KBM-7 (cell line): ENCODE results near the gene LRRC18.

Experiments used
- DNase-seq: peaks from one replicate; pipeline ENCODE4 v3.0.0-alpha.2; 2015
- in situ Hi-C: fragments of 300-500 bp; cut with MboI; formaldehyde crosslinking; loops from 2 replicates; pipeline ENCODE4 v1.14.3; 2020; ENCODE audit warnings: low sequenced_read_pairs, low pct_unique_long_range_greater_than_20kb, mixed read lengths

The LRRC18 gene

DNA sequence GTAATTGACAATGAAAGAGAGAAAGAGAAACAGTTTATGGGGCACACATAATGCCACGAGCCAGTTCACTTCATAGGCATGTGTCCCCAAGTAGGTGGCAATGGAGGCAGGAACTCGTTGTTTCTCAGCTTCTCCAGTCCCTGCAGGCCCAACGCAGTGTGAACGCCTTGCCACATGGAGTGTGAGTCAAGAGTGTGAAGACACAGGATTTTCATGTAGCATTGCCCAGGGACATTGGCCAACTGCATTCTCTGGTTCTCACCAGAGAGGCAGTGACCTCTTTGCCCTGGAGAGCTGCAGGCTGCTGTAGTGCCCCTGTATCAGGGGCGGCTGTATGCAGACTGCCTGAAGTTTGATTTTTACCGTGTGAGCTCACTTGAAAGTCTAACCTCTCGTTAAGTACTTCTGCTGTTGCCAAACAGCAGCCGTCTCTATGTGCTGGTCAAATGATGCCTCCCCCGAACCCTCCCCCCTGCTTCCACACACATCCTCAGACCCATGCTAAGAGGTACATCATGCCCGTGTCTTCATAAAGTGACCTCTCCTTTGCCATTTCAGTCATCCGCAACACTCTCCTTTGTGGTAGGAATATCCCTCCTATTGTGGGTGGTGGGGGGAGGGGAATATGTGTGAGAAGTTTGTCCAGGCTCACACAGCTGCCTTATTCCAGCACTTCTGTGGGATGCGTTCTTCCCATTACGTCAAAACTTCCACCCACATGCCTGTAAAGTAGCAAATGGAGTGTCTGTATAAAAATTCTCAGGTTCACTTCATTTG, 12.7 kb downstream of the LRRC18 start:
- in situ Hi-C loops: no loop called here
- DNase-seq: no peak

DNA sequence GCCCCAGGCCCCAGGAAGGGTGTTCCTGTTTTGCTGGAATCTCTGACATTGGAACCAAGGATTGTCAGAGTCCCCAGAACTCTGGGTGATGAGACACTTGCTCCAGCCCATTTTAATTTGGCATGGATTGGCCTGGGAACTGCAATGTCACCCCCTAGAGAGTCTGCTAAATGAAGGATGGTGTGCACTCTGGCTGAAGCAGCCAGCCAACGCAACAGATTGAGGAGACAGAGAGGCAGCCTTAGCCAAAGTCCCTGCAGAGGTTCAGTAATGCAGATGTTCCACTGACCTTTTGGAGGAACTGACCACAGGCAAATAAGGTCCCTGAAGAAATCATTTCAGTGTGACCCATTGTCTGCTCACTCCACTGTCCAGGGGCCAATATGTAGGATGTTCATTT, 13.4 kb downstream of the LRRC18 start:
- in situ Hi-C loops: no loop called here
- DNase-seq: no peak

DNA sequence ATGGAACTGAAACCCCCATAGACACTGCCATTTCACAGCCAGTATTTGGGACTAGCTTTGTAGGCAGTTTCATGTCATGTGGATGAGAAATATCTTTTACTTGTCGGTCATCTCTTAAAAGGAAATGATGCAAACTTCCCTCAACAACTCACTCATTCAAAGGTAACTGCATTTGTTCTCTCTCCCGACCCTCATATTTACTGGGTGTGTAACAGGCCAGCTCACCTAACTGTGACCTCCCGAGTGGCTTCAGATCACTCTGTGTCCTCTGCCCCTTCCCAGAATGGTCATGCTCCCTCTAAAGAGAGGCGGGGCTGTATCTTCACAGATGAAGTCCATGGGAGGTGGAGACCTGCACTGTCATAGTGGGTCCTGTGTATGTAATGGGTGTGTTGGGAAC, 14.7 kb downstream of the LRRC18 start:
- in situ Hi-C loops: no loop called here
- DNase-seq: no peak

DNA sequence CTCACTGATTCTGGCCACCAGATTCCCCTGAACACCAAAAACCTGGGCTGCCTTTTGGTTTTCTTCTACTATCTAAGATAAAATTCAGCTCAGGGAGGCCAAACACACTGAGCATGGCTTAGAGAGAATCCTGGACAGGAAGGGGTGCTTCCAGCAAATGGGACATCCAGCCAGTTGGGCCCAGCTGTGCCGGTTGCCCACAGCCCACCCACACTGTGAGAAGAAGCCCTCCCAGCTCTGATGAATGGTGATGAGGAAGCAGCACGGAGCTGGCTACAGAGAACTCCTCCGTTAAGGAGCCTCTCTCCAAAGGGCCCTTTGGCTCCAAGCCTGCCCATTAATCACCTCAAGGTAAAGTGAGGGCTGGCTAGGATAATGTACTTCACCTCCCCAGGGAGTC, 15.9 kb downstream of the LRRC18 start:
- in situ Hi-C loops: no loop called here
- no peak for DNase-seq

DNA sequence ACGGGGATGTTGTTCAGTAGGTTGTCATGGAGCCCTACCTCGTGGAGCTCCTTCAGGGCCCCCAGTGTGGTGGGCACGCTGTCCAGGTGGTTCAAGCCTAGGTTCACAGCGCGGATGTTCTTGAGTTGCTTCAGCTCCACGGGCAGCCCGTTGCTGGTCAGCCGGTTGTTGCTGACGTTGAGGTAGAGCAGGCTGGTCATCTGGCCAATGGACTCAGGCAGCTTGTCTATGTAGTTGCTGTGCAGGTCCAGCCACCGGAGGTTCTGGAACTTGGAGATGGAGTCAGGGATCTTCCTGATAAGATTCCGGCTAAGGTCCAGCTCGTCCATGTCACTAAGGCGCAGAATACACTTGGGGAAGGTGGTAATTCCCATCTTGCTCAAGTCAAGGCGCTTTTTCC, 26.0 kb downstream of the LRRC18 start:
- DNase-seq: no peak
- in situ Hi-C loops: no loop called here

DNA sequence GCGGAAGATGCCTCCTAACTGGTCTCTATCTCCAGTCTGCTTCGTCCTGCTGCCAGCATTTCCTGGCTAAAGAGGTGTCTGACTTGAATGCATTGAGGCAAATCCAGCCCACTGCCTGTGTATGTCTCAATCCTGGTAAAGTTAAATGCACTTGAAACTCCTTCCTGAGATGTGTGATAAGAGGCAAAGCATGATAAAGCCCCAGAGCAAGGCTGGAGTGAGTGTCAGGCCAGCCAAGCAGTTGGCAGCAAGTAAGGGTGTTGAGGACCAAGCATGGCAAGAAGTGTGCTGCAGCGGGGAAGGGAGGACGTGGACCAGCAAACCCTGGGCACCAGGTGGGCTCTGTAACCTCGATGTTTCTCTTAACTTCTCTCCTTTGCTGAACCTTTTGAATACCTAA, 29.1 kb downstream of the LRRC18 start:
- in situ Hi-C loops: no loop called here
- no peak for DNase-seq

DNA sequence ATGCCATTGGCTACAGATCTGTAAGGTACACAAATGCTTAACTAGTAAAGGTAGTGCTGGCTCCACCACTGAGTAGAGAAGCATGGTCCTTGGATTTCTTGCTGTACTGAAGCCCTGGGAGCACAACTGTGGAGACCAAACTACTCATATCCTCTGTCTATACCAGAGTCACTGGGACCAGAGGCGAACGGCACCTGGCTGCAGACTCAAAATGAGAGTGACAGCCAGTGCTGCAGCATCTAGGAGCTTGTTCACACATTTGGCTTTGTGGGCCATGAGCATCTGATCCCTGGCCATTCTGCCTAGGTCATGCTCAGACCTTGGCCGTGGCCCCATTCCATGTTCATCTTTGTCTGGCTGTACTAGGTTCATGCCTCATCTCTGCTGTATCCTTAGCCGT, 31.9 kb downstream of the LRRC18 start:
- in situ Hi-C loops: no loop called here
- DNase-seq: no peak

DNA sequence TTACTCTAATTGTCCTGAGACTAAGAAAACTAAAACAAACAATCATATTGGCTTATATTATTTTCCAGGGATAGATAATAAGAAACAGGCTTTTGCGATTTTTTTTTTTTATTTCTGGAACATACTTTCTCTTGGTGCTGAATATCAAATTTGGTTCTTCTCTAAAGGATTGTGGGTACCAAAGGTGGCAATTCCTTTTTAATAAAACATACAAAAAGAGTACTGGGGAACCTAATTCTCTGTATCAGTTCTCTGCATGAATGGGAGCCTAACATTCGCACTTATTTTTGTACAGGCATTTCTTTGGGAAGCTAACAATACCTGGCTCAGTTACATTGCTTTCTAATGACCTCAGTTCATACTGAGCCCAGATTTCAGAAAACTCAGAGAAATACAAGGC, 32.8 kb downstream of the LRRC18 start:
- no peak for DNase-seq
- in situ Hi-C loops: no loop called here

DNA sequence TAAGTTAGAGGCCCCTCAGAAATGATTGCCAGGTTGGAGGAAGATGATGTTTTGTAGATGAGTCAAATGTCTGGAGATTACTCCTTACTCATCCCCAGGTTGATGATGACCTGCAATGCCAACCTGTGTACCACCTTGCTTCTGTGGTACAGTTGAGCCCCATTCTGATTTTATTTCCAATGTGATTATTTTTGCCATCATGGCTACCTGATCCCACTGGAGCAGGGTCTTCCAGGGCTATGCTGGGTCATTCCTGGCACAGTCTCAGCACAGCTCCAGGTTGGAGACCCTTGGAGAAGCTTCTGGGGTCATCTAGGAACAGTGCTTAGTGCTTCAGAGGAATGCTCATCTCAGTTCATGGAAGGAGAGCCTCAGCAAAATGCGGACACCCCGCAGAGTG, 34.3 kb downstream of the LRRC18 start:
- DNase-seq: no peak
- in situ Hi-C loops: no loop called here

DNA sequence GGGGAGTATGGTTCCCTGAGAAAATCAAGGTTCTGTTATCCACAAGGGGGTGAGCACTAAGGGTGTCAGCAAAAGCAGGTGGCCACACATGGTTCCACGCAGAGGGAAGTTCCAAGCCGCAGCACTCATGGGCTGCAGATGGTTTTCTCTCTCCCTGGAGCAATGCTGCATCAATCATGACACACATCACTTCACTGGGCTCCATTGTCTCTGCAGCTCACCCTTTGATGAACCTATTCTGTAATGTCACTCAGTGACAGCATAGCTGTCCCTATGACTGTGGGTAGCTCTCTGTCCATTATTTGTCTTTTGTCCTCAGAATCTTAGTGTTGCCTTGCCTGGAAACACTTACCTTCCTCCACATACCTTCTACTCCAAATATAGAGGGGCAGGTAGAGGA, 34.8 kb downstream of the LRRC18 start:
- in situ Hi-C loops: no loop called here
- no peak for DNase-seq

DNA sequence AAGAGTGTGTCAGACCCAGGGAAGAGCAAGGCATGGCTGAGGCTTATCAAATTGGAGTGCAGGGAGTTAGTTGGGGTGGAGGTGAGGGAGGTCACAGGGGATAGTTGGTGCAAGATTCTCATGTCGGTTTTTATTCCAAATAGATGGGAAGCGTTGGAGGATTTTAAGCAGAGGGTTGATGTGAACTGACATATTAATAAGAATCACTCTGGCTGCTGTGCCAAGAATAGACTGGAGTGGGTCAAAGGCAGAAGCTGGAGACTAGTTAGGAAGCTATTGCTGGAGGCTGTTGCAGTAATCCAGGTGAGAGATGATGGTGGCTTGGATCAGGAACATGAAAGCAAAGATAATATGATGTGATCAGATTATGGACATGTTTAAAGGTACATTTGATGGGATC, 36.5 kb downstream of the LRRC18 start:
- in situ Hi-C loops: no loop called here
- no peak for DNase-seq

DNA sequence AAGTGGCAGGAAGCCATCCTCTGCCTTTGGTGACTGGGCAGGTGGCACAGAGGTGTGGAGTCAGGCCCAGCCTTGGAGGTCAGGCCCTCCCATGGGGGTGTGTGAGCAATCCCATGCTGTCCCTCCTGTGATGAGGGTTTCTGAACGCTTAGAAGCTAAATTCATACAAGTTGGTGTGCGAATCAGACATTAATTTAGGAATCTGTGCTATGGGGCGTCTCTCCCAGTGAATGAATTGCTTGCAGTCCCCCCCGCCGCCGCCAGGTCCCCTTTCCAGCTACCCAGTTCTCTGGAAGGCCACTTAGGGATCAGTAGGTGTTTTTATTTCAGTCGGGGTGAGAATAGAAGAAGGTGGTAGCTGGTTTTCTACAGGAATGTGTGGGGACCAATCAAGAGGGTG, 37.5 kb downstream of the LRRC18 start:
- in situ Hi-C loops: no loop called here
- DNase-seq: no peak

DNA sequence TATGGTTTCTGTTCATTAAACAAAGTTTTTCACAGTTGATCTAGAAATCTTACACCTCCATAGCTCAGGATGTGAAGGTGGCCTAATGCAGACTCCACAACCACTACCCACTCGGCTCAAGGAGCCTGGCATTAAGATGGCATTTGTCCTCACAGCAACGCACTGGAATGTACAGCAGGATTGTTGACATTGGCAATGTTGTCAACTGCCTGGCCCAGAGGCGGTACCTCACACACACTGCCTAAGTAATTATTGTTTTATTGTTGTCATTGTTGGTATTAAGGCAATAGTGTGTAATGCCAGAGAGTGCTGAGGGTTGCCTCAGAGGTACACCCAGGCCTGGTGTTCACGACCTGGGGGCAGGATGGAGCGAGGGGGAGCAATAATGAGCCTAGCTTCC, 38.3 kb downstream of the LRRC18 start:
- in situ Hi-C loops: no loop called here
- no peak for DNase-seq

DNA sequence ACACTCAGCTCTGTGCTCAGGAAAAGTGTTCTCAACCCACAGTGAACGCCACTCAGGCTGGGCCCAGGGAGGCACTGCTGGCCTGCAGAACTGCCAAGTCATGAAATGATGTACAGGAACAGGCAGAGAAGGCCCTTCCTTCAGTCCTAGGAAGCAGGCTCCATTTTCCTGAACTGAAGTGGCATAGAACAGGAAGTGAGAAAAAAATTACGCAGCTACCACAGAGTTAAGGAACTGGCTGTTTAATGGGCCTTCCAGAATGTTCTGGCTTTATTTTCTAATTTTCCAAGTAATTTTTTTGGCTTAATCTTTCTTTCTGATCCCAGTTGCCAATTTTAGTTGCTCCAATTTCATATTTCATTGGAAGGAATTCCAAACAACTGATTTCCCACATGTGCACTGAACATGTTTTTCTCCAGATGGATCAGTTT, 39.3 kb downstream of the LRRC18 start:
- no peak for DNase-seq
- in situ Hi-C loops: no loop called here

DNA sequence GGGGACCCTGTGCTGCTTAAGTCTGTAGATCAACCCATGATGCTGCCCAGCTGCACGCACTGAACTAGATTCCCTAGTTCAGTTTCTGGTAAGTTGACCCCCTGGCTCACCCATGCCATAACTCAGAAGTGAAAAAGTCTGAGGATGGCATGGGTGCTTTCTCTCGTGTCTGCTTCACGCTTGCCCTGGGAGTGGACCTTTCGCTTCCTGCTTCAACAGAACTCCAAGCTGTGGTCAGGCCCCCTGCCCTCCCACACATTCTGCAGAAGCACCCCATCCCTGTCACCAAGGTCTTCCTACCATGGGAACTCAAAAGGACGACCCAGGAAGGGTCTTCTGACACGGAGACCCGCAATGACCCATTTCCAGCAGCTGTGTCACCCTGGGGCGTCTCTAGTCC, 39.9 kb downstream of the LRRC18 start:
- in situ Hi-C loops: no loop called here
- no peak for DNase-seq

DNA sequence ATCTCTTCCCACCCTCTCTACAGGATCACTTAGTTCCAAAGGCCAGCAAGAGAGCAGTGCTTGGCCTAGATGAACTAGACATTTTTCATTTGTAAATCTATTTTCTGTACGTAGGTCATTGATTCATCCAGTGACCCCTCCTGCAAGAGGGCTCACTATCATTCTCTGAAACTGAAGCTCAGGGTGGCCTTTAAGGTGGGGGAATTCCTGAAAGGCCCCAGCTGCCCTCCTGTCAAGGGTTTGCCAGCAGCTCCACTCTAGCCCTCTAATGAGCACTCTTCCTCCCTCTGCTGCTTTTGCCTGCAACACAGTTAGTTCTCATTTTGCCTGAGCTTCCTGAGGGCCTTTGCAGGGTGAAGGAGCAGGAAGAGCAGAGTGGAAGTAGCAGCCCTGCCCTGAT, 41.2 kb downstream of the LRRC18 start:
- no peak for DNase-seq
- in situ Hi-C loops: no loop called here

DNA sequence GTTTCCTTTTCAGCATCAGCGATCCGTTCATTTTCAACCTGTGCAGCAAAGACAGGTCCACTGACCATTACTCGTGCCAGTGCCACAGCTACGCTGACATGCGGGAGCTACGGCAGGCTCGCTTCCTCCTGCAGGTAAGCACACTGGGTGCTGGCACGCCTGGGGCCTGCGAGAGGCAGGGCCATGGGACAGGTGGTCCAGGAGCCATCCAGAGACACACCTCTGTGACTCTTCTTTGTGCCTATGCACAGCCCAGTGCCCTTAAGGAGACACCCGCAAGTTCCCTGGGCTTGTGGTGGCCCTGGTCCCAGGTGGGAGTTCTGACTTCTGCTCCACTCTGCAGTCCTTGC, 42.2 kb downstream of the LRRC18 start:
- DNase-seq: no peak
- in situ Hi-C loops: no loop called here

DNA sequence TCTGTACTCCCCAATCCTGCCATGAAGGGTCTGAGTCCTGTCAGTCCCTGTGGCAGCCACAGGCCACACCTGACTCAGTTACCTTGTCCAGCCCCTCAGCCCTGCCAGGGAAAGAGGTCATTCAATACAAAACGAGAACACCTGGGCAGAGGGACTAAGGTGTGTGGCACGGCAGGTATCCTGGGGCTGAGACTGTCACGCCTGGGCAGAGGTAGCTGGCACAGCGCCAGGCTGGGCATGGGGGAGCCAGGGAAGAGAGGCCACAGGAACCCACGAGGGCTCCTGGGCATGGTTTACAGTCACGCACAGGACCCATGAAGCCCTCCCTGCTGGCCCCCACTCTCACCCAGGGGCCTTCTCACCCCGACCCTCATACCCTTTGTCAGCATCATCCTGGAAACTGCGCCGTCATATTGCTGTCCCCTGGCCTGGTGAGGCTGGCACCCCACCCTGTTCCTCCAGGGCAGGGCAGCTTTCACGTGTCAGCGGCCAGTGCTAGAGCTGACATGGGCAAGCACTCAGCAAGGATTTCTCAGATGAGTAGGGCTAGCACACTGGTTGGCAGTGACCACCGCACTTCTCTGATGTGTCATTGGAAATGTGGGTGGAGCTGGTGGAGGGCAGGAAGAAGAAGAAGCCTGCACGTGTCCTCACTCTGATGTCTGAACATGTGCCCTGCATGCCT, 42.7 kb downstream of the LRRC18 start:
- DNase-seq: no peak
- in situ Hi-C loops: no loop called here

DNA sequence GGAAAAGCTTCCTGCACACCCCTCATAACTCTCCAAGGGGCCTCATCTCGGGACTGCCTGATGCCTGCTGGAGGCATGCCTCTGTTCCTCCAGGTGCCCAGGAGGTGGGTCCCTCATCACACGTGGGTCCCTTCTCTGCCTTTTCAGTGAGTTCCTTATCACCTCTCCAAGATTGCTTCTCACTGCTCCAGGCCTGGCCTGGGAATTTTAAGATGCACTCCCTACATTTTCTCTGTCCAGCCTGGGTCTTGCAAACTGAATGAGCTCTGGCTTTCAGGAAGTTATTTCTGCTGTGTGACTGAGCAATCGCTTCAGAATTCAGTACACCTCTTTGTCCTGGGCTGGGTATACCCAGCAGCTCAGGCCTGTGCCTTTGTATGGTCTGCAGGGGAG, 43.8 kb downstream of the LRRC18 start:
- in situ Hi-C loops: no loop called here
- DNase-seq: no peak

DNA sequence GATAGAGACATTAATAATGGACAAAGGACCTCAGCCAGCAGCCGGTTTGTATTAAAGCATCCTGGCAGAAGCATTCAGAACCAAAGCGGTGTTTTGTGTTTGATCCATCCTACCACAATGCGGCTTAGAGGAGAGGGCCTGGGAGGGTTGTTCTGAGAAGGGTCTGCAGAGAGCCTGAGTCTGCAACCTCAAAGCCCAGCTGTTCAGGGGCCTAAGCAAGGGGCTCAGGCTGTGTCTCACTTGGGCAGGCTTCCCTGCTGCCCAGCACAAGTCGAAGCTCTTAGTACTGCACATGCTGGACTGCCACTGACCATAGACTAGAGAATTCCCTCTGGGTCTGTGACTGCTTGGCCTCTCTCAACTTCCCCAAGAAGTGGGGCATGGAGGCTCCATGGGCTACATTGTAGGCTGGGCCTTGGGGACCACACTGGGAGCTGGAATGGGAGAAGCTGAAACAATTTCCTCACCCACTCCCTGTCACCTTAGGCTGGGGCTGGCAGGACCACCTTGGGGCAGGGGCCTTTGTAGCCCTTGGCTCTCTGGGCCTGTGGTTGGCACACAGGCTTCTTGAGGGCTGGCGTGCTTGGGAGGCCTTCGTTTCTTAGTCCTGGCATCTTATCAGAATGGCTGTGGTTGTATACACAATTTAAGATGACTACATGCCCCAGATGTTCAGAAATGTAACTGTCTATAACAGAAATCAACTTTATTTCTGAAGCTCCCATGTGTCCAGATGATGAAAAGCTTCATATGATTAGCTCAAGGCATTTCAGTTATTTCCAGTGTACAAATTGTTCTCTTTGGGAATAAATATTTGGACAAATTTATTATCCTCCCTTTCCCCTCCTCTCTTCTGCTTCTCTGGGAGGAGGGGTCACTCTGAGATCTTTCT, 44.5 kb downstream of the LRRC18 start:
- in situ Hi-C loops: no loop called here
- DNase-seq: no peak
